Measurements from ENCODE around the gene VDAC1. TPM values are rescaled to one million over a fixed set of nuclear protein-coding genes. Genes with fewer than 3 reads are reported as not detected.

The VDAC1 gene
- total and polyA plus RNA-seq, 2 experiments from 2014 or later, result 216 to 282 TPM

- H3K4me3 ChIP-seq, result no peak overlapping the region
- no peak overlapping the region for H3K4me2 ChIP-seq
- H3K9me2 ChIP-seq (replicated peaks; ENCODE audit: insufficient read depth), result no peaks in the 10 kb centered on the region
- no peaks in the 10 kb centered on the region for H3K27me3 ChIP-seq
- H2AFZ ChIP-seq, result no peak overlapping the region
- no peaks in the 10 kb centered on the region for H4K20me1 ChIP-seq (ENCODE audit: insufficient read depth, poor library complexity, severe bottlenecking)
- H3K79me2 ChIP-seq, result no peaks in the 10 kb centered on the region
- no peak overlapping the region for H3K27ac ChIP-seq
- no peaks in the 10 kb centered on the region for H3K9me3 ChIP-seq (ENCODE audit: low read depth)
- 93% methylated on average over 7 of the region's 7 CpGs for WGBS (ENCODE audit: low lambda C conversion rate, missing lambda C conversion rate)
- DNase-seq (ENCODE audit: low spot score), result no peak
- H3K36me3 ChIP-seq (replicated peaks; ENCODE audit: insufficient read depth, low read depth), result no peaks in the 10 kb centered on the region
- TF ChIP-seq EZH2phosphoT487 (IDR thresholded peaks at IDR 0.05; ENCODE audit: low read depth, severe bottlenecking, unreplicated experiment) (no peak), EZH2 (IDR thresholded peaks at IDR 0.05; ENCODE audit: borderline replicate concordance) (no peak), CTCF (IDR thresholded peaks at IDR 0.05; ENCODE audit: poor library complexity) (no peak)
- H3K4me1 ChIP-seq (ENCODE audit: insufficient read depth), result no peaks in the 10 kb centered on the region
Measured at GRCh38 chr5:133943475-133943817, 61.3 kb downstream of the VDAC1 start.

GRCh38 chr5:133942614-133943474, 61.9 kb downstream of the VDAC1 start:
- Histone ChIP-seq H3K4me1 (ENCODE audit: insufficient read depth) (peaks cover 5% of the 10 kb centered on the region), H3K9me2 (replicated peaks; ENCODE audit: insufficient read depth) (no peaks in the 10 kb centered on the region), H3K4me2 (no peak overlapping the region), H3K36me3 (replicated peaks; ENCODE audit: insufficient read depth, low read depth) (no peaks in the 10 kb centered on the region), H2AFZ (no peak overlapping the region), H3K9me3 (ENCODE audit: low read depth) (no peaks in the 10 kb centered on the region), H3K79me2 (no peaks in the 10 kb centered on the region), H3K27me3 (no peaks in the 10 kb centered on the region), H4K20me1 (ENCODE audit: insufficient read depth, poor library complexity, severe bottlenecking) (no peaks in the 10 kb centered on the region), H3K4me3 (no peak overlapping the region), H3K27ac (no peak overlapping the region)
- TF ChIP-seq EZH2 (IDR thresholded peaks at IDR 0.05; ENCODE audit: borderline replicate concordance) (no peak), EZH2phosphoT487 (IDR thresholded peaks at IDR 0.05; ENCODE audit: low read depth, severe bottlenecking, unreplicated experiment) (no peak), CTCF (IDR thresholded peaks at IDR 0.05; ENCODE audit: poor library complexity) (no peak)
- 85% methylated on average over 11 of the region's 11 CpGs for WGBS (ENCODE audit: low lambda C conversion rate, missing lambda C conversion rate)
- no peak for DNase-seq (ENCODE audit: low spot score)

GRCh38 chr5:133941456-133942196, 63.1 kb downstream of the VDAC1 start:
- TF ChIP-seq EZH2phosphoT487 (IDR thresholded peaks at IDR 0.05; ENCODE audit: low read depth, severe bottlenecking, unreplicated experiment) (no peak), CTCF (IDR thresholded peaks at IDR 0.05; ENCODE audit: poor library complexity) (no peak), EZH2 (IDR thresholded peaks at IDR 0.05; ENCODE audit: borderline replicate concordance) (no peak)
- Histone ChIP-seq H3K4me2 (no peak overlapping the region), H3K4me1 (ENCODE audit: insufficient read depth) (peaks cover 8% of the 10 kb centered on the region), H3K27me3 (no peaks in the 10 kb centered on the region), H3K4me3 (no peak overlapping the region), H3K36me3 (replicated peaks; ENCODE audit: insufficient read depth, low read depth) (no peaks in the 10 kb centered on the region), H3K79me2 (no peaks in the 10 kb centered on the region), H3K27ac (no peak overlapping the region), H3K9me2 (replicated peaks; ENCODE audit: insufficient read depth) (no peaks in the 10 kb centered on the region), H3K9me3 (ENCODE audit: low read depth) (no peaks in the 10 kb centered on the region), H4K20me1 (ENCODE audit: insufficient read depth, poor library complexity, severe bottlenecking) (no peaks in the 10 kb centered on the region), H2AFZ (no peak overlapping the region)
- WGBS (ENCODE audit: low lambda C conversion rate, missing lambda C conversion rate), result 93% methylated on average over 8 of the region's 8 CpGs
- DNase-seq (ENCODE audit: low spot score), result no peak
